ENCODE results near the gene BMERB1.
"Not testable (repeated sequence)": the region's sequence is repeated elsewhere in the genome, so short reads cannot be mapped to it uniquely, and the experiment has no call there.

BMERB1 gene

DNA sequence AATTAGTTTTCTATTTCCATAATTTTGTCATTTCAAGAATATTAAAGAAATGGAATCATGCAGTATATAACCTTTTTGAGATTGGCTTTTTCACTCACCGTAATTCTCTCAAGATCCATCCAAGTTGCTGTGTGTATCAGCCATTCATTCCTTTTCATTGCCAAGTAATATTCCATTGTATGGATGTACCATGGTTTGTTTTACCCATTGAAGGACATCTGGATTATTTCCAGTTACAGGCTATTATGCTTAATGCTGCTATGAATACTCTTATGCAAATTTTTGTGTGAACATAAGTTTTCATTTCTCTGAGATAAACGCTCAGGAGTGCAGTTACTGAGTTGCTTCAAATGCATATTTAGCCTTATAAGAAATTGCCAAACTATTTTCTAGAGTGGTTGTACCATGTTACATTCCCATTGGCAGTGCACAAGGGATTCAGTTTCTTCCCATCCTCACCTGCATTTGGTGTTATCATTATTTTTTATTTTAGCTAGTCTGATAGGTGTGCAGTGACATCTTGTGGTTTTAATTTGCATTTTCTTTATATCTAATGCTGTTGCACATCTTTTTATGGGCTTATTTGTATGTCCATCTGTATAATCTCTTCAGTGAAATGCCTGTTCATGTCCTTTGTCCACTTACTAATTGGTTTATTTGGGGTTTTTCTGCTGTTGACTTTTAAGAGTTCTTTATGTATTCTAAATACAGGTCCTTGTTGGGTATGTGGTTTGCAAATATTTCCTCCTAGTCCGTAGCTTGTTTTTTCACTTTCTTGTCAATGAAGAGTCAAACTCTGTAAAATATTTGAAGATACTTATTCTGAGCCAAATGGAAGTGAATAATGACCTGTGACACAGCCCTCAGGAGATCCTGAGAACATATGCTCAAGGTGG lies 32.7 kb downstream of the BMERB1 start:
- Mint-ChIP-seq H3K4me1 (no peaks in the 10 kb centered on the region), H3K36me3 (peaks cover 5% of the 10 kb centered on the region), H3K9me3 (no peaks in the 10 kb centered on the region), H3K27ac (no peak overlapping the region), H3K4me3 (no peak overlapping the region), H3K27me3 (no peaks in the 10 kb centered on the region)
- ATAC-seq = no peak

DNA sequence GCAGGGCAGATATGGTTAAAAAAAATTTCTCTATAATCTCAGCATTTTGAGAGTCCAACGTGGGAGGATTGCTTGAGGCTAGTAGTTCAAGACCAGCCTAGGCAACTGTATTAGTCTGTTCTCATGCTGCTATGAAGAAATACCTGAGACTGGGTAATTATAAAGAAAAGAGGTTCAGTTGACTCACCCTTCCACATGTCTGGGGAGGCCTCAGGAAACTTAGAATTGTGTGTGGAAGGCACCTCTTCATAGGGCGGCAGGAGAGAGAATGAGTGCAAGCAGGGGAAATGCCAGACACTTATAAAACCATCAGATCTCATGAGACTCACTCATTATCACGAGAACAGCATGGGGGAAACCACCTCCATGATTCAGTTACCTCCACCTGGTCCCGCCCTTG lies 42.6 kb downstream of the BMERB1 start:
- Mint-ChIP-seq H3K4me1 (peaks cover 19% of the 10 kb centered on the region), H3K27ac (peak overlapping the region; percentile 59), H3K36me3 (peaks cover 13% of the 10 kb centered on the region)
- H3K27me3 Mint-ChIP-seq, ATAC-seq, H3K4me3 Mint-ChIP-seq, H3K9me3 Mint-ChIP-seq: not testable (repeated sequence)

DNA sequence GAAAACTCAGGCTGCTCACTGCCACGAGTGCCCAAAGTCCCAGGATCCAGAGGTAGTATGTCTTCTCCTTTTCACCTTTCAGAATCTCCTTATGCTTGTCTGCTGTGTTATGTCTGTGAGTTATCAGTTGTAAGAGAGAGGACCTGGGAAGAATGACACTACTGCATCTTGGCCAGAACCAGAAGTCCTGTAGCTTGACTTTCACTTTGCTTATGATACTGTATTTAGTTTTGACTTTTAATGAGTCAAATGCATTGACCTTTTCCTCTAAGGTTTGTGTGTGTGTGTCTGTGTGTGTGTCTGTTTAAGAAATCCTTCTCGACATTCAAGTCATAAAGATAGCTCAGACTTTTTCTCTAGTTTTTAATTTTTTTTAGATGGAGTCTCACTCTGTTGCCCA lies 43.4 kb downstream of the BMERB1 start:
- H3K9me3 Mint-ChIP-seq = no peaks in the 10 kb centered on the region
- H3K4me1 Mint-ChIP-seq = peaks cover 27% of the 10 kb centered on the region
- H3K4me3 Mint-ChIP-seq = peak overlapping the region; percentile 9
- H3K27me3 Mint-ChIP-seq = no peaks in the 10 kb centered on the region
- peaks cover 20% of the 10 kb centered on the region for H3K36me3 Mint-ChIP-seq
- peak overlapping the region; percentile 59 for H3K27ac Mint-ChIP-seq
- ATAC-seq = peak; percentile 72

DNA sequence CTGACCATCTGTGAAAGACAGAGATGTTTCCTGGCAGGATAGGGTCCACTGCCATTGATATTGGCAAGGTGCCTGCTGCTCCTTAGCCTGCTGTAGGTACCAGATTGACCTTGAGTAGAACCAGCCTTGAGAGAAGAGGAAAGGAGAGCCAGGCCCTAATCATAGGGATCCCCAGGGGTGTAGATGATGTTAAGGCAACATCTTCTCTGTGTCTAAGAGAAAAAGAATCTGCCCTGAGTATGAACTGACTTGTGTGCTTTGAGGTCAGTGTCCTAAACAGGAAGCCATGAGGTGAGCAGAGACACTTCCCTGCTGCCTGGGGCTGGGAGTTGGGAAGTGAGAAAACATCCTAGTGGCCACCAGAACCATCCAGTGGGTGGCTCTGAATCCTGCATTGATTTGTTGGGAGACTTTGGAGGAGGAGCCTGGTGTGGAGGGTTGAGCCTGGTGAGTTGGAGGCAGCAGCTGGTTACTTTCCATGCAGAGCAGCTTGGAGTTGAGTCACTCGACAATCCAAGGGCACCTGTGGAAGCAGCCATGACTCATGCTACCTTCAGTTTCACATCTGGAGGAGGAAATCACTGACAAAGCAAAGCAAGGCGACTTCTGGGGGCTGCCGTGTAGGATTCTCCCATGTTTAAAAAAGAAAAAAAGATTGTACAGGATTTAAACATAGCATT lies 47.8 kb downstream of the BMERB1 start:
- Mint-ChIP-seq H3K4me1 (peaks cover 37% of the 10 kb centered on the region), H3K9me3 (no peaks in the 10 kb centered on the region), H3K4me3 (no peak overlapping the region), H3K27ac (peak overlapping the region; percentile 60), H3K27me3 (no peaks in the 10 kb centered on the region), H3K36me3 (peaks cover 25% of the 10 kb centered on the region)
- ATAC-seq = peak; percentile 61

DNA sequence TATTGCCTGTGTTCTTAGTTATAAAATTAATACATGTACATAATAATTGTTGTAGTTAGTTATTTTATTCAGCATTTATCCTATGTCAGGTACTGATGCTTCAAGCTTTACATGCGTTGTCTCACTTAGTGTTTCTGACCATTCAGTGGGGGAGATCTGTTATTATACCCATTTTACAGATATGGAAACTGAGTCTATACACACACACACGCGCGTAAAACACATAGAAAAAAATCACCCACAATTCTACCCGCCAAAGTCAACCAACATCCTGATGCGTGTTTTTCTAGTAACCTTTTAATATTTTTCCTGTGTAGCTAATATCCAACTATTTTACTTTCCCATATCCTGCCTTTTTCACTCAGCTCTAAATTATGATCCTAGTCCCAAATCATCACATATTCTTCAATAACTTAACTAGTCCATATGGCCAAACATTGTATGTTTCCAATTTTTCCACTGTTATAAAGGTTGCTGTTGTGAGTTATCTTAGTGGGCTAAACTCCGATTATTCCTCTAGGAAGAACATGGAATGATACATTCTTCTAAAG lies 48.4 kb downstream of the BMERB1 start:
- Mint-ChIP-seq H3K27ac (peak overlapping the region; percentile 60), H3K27me3 (no peaks in the 10 kb centered on the region), H3K4me3 (no peak overlapping the region), H3K36me3 (peaks cover 23% of the 10 kb centered on the region), H3K4me1 (peaks cover 31% of the 10 kb centered on the region), H3K9me3 (no peaks in the 10 kb centered on the region)
- no peak for ATAC-seq

DNA sequence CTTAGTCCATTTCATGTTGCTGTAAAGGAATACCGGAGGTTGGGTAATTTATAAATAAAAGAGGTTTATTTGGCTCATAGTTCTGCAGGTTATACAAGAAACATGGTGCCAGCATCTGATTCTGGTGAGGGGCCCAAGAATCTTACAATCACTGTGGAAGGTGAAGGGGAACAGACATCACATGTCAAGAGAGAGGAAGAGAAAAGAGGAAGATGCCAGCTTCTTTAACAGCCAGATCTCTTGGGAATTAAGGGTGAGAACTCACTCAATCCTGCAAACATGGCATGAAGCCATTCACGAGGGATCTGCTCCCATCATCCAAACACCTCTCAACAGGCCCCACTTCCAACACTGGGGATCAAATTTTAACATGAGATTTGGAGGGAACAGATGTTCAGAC lies 49.5 kb downstream of the BMERB1 start:
- Mint-ChIP-seq H3K4me1 (peaks cover 30% of the 10 kb centered on the region), H3K27ac (no peak overlapping the region), H3K27me3 (no peaks in the 10 kb centered on the region), H3K9me3 (no peaks in the 10 kb centered on the region), H3K36me3 (peaks cover 23% of the 10 kb centered on the region), H3K4me3 (no peak overlapping the region)
- no peak for ATAC-seq

DNA sequence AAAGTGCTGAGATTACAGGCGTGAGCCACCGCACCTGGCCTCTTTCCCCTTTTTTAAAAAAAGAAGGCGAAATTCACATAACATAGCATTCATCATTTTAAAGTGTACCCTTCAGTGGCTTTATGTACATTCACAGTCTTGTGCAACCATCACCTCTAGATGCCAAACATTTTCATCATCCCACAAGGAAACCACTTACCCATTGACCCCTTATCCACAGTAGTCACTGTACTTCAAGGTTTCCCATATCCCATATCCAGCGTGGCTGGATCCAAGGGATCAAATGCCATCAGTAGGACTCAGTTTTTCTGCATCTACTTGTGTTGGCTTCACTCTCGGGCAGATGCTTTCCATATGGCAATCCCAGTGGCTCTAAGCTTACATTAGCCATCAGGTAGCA lies 50.3 kb downstream of the BMERB1 start:
- H3K9me3 Mint-ChIP-seq = no peaks in the 10 kb centered on the region
- H3K27me3 Mint-ChIP-seq = no peaks in the 10 kb centered on the region
- no peak overlapping the region for H3K4me3 Mint-ChIP-seq
- no peak overlapping the region for H3K27ac Mint-ChIP-seq
- H3K36me3 Mint-ChIP-seq = peaks cover 23% of the 10 kb centered on the region
- H3K4me1 Mint-ChIP-seq = peaks cover 38% of the 10 kb centered on the region
- ATAC-seq = no peak

DNA sequence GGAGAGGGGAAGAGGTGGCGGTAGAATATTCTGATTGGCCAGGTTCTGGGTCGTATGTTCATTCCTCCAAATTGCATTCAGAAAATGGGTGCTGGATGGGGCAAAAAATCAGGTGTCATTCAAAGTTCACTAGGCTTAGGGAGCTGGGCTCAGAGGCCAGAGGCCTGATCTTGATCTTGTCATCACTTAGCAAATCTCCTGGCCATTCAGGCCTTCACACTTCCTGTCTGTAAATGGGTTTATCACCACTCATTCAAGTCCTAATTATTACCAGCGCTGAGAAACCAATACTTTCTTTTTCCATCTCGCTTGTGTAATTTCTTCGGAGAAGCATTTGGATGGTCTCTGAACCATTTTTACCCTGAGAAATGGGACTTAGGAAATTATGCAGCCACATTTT lies 50.8 kb downstream of the BMERB1 start:
- Mint-ChIP-seq H3K9me3 (no peaks in the 10 kb centered on the region), H3K4me1 (peaks cover 43% of the 10 kb centered on the region), H3K36me3 (peaks cover 23% of the 10 kb centered on the region), H3K27me3 (no peaks in the 10 kb centered on the region), H3K4me3 (no peak overlapping the region), H3K27ac (no peak overlapping the region)
- ATAC-seq = no peak

DNA sequence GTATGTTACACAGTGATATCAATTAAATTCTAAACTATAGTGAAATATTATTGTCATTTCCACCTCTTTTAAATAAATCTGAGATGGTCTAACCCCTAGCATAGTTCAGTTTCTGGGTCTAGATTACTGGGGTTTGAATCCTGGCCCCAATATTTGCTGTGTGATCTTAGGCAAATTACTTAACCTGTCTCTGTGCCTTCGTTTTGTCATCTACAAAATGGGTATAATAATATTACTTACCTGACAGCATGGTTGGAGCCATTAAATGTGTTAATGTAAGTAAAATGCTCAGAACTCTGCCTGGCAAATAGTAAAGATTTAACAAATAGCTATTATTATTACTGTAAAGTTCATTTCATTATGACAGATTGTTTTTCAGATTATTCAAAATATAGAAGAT lies 52.3 kb downstream of the BMERB1 start:
- peaks cover 28% of the 10 kb centered on the region for H3K36me3 Mint-ChIP-seq
- H3K27ac Mint-ChIP-seq = no peak overlapping the region
- ATAC-seq = no peak
- no peak overlapping the region for H3K4me3 Mint-ChIP-seq
- peaks cover 2% of the 10 kb centered on the region for H3K9me3 Mint-ChIP-seq
- H3K4me1 Mint-ChIP-seq = peaks cover 50% of the 10 kb centered on the region
- no peaks in the 10 kb centered on the region for H3K27me3 Mint-ChIP-seq

DNA sequence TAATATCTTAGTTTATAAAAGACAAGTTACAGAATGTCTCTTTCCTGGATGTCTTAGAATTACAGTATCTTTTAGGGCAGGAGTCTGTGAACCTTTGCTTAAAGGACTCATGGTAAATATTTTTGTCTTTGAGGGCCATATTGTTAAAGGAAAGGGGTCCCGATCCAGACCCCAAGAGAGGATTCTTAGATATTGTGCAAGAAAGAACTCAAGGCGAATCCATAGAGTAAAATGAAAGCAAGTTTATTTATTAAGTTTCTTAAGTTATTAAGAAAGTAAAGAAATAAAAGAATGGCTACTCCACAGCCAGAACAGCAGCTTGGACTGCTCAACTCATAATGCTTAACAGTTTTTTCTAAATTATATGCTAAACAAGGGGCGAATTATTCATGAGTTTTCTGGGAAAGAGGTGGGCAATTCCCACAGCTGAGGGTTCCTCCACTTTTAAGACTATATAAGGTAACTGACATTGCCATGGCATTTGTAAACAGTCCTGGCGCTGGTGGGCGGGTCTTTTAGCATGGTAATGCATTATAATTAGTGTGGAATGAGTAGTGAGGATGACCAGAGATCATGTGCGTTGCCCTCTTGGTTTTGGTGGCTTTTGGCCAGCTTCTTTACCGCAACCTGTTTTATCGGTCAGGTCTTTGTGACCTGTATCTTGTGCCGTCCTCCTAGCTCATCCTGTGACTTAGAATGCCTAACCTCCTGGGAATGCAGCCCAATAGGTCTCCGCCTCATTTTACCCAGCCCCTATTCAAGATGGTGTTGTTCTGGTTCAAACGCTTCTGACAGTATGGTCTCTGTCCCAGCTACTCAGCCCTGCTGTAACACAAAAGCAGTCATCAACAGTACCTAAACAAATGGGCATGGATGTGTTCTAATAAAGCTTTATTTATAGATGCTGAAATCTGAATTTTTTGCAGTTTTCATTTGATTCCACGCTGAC lies 53.2 kb downstream of the BMERB1 start:
- peaks cover 2% of the 10 kb centered on the region for H3K9me3 Mint-ChIP-seq
- H3K27ac Mint-ChIP-seq = no peak overlapping the region
- H3K27me3 Mint-ChIP-seq = no peaks in the 10 kb centered on the region
- peaks cover 50% of the 10 kb centered on the region for H3K4me1 Mint-ChIP-seq
- H3K36me3 Mint-ChIP-seq = peaks cover 26% of the 10 kb centered on the region
- no peak overlapping the region for H3K4me3 Mint-ChIP-seq
- ATAC-seq = no peak

DNA sequence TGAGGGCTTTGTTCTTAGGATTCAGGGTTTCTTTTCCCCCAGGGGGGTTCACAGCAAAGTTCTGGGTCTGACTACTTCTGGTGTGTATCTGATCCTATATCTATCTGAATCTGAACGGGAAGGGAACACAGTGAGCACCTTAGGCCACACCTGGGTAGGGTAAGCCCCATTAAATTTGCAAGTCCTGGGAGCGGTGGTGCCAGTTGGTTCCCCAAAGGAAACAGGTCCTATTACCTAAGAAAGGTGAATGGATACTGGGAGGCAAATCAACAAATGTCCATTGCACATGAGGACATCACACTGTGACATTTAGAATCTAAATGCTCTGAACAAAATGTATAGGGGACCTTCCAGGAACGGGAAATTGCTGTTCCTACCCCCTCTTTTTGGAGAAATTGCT lies 54.6 kb downstream of the BMERB1 start:
- H3K4me1 Mint-ChIP-seq = peaks cover 39% of the 10 kb centered on the region
- H3K27ac Mint-ChIP-seq = peak overlapping the region; percentile 86
- peaks cover 2% of the 10 kb centered on the region for H3K9me3 Mint-ChIP-seq
- H3K36me3 Mint-ChIP-seq = peaks cover 21% of the 10 kb centered on the region
- H3K27me3 Mint-ChIP-seq = no peaks in the 10 kb centered on the region
- peak overlapping the region; percentile 60 for H3K4me3 Mint-ChIP-seq
- ATAC-seq = peak; percentile 26

DNA sequence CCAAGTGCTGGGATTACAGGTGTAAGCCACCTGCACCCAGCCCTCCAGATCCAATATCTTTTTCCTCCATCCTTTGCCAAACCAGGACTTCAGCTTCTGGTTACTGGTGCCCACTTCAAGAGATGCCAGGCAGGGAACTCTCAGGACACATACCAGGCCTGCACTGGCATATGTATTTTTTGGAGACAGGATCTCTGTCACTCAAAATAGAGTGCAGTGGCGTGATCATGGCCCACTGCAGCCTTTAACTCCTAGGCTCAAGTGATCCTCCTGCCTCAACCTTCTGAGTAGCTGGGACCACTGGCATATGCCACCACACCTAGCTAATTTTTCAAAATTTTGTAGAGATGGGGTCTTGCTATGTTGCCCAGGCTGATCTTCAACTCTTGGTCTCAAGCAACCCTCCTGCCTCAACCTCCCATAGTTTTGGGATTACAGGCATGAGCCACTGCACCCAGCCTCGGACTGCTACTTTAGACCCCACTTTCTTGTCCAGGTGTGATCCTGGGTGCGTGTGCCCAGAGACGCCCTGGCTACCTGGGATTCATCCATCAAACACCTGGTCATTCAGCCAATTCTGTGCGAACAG lies 55.8 kb downstream of the BMERB1 start:
- H3K36me3 Mint-ChIP-seq = peaks cover 16% of the 10 kb centered on the region
- H3K4me1 Mint-ChIP-seq = peaks cover 30% of the 10 kb centered on the region
- peak overlapping the region; percentile 86 for H3K27ac Mint-ChIP-seq
- no peak for ATAC-seq
- H3K9me3 Mint-ChIP-seq = peaks cover 2% of the 10 kb centered on the region
- H3K27me3 Mint-ChIP-seq = no peaks in the 10 kb centered on the region
- H3K4me3 Mint-ChIP-seq = no peak overlapping the region

DNA sequence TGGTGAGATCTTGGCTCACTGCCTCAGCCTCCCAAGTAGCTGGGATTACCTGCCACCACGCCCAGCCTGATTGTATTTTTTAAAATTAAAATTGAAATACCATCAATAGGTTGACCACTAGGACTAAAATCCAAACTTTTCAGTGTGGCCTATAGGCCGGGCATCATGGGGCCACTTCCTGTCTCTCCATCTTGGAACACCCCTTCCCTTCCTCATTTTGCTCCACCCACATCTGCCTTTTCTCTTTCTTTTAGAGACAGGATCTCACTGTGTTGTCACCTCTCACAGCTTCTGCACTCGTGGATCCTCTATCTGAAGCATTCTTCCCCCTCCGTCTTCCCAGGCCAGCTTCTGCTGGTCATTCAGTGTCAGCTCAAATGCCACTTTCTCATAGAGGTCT lies 57.0 kb downstream of the BMERB1 start:
- no peak for ATAC-seq
- Mint-ChIP-seq H3K4me1 (peaks cover 30% of the 10 kb centered on the region), H3K4me3 (no peak overlapping the region), H3K36me3 (peaks cover 9% of the 10 kb centered on the region), H3K27ac (peak overlapping the region; percentile 29), H3K9me3 (peaks cover 6% of the 10 kb centered on the region), H3K27me3 (no peaks in the 10 kb centered on the region)

DNA sequence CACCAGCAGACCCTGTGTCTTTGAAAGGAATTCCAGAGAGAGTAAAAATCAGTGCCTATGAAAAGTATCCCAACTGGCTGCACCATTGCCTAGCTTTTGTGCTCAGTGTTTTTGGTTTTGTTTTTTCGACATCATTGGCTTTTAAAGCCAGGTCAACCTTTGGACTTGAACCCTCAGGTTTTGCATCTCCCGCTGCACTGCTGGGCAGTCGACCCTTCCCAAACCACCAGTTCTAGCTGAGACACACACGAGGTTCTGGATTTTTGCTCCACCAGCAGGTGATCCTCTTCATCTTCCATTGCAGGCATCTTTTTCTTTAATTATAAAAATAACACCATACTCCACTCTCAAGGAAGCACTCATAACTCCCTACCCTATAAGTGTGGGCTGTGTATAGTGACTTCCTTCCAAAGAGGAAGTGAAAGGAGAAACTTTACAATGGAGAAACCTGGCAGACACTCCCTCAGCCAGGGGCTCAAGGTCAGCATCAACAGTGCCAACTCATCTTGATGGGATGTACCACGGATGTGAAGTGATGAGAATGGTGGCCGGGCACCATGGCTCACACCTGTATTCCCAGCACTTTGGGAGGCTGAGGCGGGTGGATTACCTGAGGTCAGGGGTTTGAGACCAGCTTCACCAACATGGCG lies 57.8 kb downstream of the BMERB1 start:
- ATAC-seq = peak; percentile 61
- Mint-ChIP-seq H3K9me3 (peaks cover 6% of the 10 kb centered on the region), H3K27ac (peak overlapping the region; percentile 29), H3K4me1 (peaks cover 30% of the 10 kb centered on the region), H3K4me3 (no peak overlapping the region), H3K27me3 (no peaks in the 10 kb centered on the region), H3K36me3 (peaks cover 9% of the 10 kb centered on the region)
